ENCODE data around the gene CHRNA4. TPM values are rescaled to one million over a fixed set of nuclear protein-coding genes. Genes with fewer than 3 reads are reported as not detected.
"Not testable (repeated sequence)": the region's sequence is repeated elsewhere in the genome, so short reads cannot be mapped to it uniquely, and the experiment has no call there.

Gene CHRNA4
- total RNA-seq, 2 experiments from 2014 or later = not detected

DNA sequence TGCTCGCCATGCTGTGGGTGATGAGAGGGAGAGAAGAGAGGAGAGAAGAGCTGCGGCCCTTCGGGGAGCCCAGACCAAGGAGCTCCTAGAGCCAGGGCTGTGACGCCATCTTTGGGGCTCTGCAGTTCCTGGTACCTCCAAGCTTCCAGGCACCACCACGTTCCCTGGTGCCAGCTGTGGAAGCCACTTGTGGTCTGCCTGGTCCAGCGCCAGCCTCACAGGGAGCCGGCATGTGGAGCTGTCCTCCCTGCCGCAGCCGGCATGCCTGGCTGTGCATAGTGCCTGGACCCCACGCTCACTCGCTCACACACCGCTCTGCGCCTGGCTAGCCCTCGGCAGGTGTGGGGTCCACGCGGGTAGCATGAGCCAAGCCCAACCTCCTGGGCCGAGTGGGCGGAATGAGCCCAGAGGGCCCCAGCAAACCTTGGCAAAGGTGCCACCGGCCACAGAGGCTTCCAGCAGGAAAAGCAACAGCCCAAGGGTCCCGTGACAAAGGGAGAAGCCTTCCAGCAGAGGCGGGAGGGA lies 19.3 kb upstream of the CHRNA4 start:
- no peak for DNase-seq
- H3K27ac Mint-ChIP-seq = no peak overlapping the region
- H3K4me1 Mint-ChIP-seq (ENCODE audit: low read depth) = no peaks in the 10 kb centered on the region
- ChIA-PET POLR2A (no interaction called here), CTCF (interaction anchor here (0.6 to 6.7 kb wide), 4 partner anchors 57 to 165 kb away, joined by 3 to 64 read pairs (median 19); no protein-coding TSS in a partner anchor)
- no peaks in the 10 kb centered on the region for H3K36me3 Mint-ChIP-seq
- peaks cover 13% of the 10 kb centered on the region for H3K27me3 Mint-ChIP-seq
- H3K4me3 Mint-ChIP-seq = no peak overlapping the region
- peaks cover 3% of the 10 kb centered on the region for H3K9me3 Mint-ChIP-seq
- intact Hi-C loops (cut with micrococcal nuclease) = loop anchor here (10.0 kb wide), 1 partner anchor 156 kb away; no protein-coding TSS in a partner anchor

DNA sequence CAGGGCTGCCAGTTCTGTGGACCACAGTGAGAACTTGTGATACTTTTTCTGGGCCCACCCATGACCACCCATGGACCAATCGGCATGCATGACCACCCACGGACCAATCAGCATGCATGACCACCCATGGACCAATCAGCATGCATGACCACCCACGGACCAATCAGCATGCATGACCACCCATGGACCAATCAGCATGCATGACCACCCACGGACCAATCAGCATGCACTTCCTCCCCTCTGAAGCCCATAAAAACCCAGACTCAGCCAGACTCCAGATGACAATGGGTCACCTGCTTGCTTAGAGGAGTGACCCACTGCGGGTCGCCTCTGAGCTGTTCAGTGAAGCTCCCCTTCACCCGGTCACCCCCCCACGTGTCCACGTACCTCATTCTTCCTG lies 18.7 kb upstream of the CHRNA4 start:
- intact Hi-C loops (cut with micrococcal nuclease) = loop anchor here (10.0 kb wide), 1 partner anchor 155 kb away; no protein-coding TSS in a partner anchor
- CTCF ChIA-PET = interaction anchor here (1.0 to 6.7 kb wide), 3 partner anchors 71 to 164 kb away, joined by 3 to 64 read pairs (median 35); no protein-coding TSS in a partner anchor
- peaks cover 13% of the 10 kb centered on the region for H3K27me3 Mint-ChIP-seq
- H3K4me1 Mint-ChIP-seq (ENCODE audit: low read depth); POLR2A ChIA-PET; H3K4me3 Mint-ChIP-seq; H3K9me3 Mint-ChIP-seq; DNase-seq; H3K36me3 Mint-ChIP-seq; H3K27ac Mint-ChIP-seq: not testable (repeated sequence)

DNA sequence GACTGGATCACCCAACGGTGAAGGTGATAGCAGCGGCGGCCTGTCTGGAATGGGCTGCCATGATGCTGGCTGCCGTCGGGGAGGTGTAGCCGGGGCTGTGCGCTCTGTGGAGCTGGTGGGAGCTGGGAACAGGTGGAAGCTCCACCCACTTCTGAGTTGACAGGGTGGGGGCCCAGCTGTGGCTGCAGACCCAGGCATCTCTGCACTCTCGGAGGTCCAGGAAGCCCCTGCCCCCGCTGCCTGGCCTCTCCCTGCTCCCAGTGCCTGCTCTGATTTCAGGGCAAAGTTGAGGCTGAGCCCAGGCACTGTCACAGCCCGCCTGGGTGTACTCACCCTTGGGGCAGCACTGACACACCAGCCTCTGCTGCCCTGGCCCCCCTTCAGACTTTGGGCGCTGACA lies 18.1 kb upstream of the CHRNA4 start:
- intact Hi-C loops (cut with micrococcal nuclease) = no loop called here
- H3K4me1 Mint-ChIP-seq (ENCODE audit: low read depth) = no peaks in the 10 kb centered on the region
- DNase-seq = no peak
- H3K4me3 Mint-ChIP-seq = no peak overlapping the region
- H3K9me3 Mint-ChIP-seq = no peaks in the 10 kb centered on the region
- ChIA-PET CTCF (interaction anchor here (2.5 to 6.7 kb wide), 2 partner anchors 70 to 155 kb away, joined by 19 to 64 read pairs; no protein-coding TSS in a partner anchor), POLR2A (no interaction called here)
- no peaks in the 10 kb centered on the region for H3K36me3 Mint-ChIP-seq
- H3K27ac Mint-ChIP-seq = no peak overlapping the region
- peaks cover 13% of the 10 kb centered on the region for H3K27me3 Mint-ChIP-seq

DNA sequence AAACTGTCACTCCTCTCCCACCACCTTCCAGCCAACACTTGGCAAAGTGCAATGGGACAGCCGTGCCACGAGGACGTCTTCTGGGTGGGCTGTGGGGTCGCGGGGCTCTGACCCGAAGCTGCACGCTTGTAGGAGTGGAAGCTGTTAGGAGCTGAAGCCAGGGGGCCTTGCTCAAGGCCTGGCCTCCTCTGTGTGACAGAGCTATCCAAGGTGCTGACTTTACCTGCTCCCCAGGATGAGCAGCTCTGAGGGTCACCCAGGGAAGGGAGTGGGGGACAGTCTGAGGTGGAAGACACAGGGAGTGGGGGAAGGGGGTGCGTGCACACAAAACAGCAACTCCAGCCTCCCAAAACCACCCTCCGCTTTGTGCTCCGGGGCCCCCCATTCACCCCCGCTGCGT lies 17.5 kb upstream of the CHRNA4 start:
- H3K9me3 Mint-ChIP-seq = no peaks in the 10 kb centered on the region
- intact Hi-C loops (cut with micrococcal nuclease) = no loop called here
- ChIA-PET CTCF (interaction anchor here (2.5 to 6.7 kb wide), 2 partner anchors 69 to 155 kb away, joined by 19 to 64 read pairs; no protein-coding TSS in a partner anchor), POLR2A (no interaction called here)
- no peak overlapping the region for H3K4me3 Mint-ChIP-seq
- H3K27me3 Mint-ChIP-seq = peaks cover 13% of the 10 kb centered on the region
- H3K27ac Mint-ChIP-seq = no peak overlapping the region
- no peak for DNase-seq
- no peaks in the 10 kb centered on the region for H3K36me3 Mint-ChIP-seq
- no peaks in the 10 kb centered on the region for H3K4me1 Mint-ChIP-seq (ENCODE audit: low read depth)

DNA sequence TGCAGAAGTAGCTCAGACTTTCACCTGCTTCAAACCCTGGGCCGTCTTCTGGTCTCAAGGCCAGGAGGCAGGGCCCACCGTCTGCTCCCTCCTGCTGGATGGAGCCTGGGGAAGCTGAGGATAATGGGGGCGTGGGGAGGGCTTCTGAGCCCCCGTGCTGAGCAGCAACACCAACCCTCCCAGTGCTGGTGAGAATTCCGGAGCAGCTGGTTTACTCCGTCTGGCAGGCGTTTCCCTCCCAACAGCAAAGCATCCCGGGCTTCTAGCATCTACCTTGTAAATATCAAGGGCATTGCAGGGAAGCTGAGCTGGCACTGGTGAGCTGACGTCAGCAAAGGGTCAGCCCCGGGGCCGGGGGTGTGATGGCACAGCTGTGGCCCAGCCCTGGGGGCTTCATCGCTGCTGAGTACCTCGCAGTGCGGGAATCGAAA lies 16.8 kb upstream of the CHRNA4 start:
- Mint-ChIP-seq H3K9me3 (no peaks in the 10 kb centered on the region), H3K4me1 (ENCODE audit: low read depth) (no peaks in the 10 kb centered on the region), H3K36me3 (no peaks in the 10 kb centered on the region), H3K27ac (no peak overlapping the region), H3K4me3 (no peak overlapping the region), H3K27me3 (peaks cover 13% of the 10 kb centered on the region)
- ChIA-PET POLR2A (no interaction called here), CTCF (interaction anchor here (0.7 to 6.7 kb wide), 3 partner anchors 69 to 212 kb away, joined by 3 to 64 read pairs (median 19); no protein-coding TSS in a partner anchor)
- intact Hi-C loops (cut with micrococcal nuclease) = no loop called here
- no peak for DNase-seq

DNA sequence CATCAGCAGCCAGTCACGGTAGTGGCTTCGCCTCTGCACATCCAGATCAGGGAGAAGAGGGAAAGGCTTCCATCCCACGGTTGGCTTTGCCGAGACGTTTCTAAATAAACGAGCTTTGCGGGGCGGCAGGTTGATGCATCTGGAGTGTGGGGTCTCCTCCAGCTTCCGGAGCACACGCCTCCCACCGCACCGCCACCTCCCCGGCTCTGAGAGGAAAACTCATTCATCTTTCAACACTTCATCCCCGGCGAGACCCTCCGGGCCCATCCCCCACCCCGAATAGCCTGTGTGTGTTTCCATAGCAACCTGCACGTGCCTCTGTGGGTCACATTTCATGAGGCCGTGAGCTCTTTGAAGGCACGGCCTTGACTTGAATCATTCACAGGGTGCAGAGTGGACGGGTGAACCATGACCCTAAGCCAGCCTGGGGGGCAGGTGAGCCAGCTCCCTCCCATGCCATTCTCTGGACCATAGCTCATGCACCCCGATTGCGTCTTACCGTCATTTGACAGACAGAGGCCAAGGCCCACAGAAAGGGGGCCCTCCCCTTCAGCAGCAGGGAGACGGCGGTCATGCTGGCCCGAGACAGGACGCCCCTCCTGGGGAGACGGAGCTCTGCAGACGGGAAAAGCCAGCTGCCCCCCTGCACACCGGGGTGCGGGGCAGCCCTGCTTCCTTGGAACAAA lies 16.2 kb upstream of the CHRNA4 start:
- Mint-ChIP-seq H3K9me3 (no peaks in the 10 kb centered on the region), H3K36me3 (no peaks in the 10 kb centered on the region), H3K4me3 (no peak overlapping the region), H3K4me1 (ENCODE audit: low read depth) (no peaks in the 10 kb centered on the region), H3K27ac (no peak overlapping the region), H3K27me3 (peaks cover 16% of the 10 kb centered on the region)
- ChIA-PET POLR2A (no interaction called here), CTCF (interaction anchor here (0.7 to 6.7 kb wide), 3 partner anchors 68 to 212 kb away, joined by 3 to 64 read pairs (median 19); no protein-coding TSS in a partner anchor)
- DNase-seq = no peak
- intact Hi-C loops (cut with micrococcal nuclease) = no loop called here

DNA sequence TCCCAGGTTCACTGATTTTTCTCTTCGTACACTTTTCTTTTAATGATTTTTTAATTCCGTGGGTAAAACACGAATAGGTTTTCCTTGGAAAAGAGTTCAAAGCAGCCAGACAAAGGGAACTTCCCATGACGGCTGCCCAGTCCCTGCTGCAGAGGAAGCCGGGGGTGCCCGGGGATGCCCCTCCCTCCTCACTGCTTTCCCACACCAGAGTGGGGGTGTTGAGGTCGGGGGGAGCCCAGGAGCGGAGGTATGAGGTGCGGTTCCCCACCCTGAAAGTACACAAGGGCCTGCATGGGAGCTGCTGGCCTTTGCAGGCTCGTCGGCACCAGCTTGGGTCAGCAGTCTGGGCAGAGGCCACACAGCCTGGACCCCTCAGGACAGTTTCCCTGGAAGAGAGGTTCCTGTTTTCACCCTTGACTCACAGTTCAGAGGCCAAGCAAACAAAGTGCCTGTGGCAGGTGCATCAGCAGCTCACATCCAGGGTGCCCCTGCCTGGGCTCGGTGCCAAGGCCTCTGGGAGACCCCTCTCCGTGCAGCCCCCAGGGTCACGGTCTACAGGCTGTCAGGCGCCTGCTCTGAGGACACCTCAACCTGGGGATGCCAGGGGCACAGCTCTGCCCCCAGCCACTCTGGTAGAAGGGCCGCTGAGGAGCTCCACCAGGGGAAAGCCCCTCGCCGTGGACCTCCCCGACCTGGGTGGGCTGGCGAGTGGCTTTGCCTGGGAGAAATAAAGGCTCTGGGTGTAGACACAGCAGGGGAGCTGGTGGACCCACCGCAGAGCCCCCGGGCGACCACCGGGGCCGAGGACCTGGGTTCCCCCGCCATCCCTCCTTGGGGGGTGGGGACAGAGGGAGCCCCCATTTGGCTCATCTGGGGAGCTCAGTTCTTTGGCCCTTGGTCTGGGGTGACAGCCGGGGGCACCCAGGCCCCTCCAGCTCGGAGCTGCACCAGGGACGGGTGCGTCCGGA lies 15.4 kb upstream of the CHRNA4 start:
- Mint-ChIP-seq H3K4me3 (no peak overlapping the region), H3K36me3 (no peaks in the 10 kb centered on the region), H3K27me3 (peaks cover 16% of the 10 kb centered on the region), H3K27ac (no peak overlapping the region), H3K9me3 (no peaks in the 10 kb centered on the region), H3K4me1 (ENCODE audit: low read depth) (no peaks in the 10 kb centered on the region)
- CTCF ChIA-PET = interaction anchor here (2.5 kb wide), 1 partner anchor 152 kb away, joined by 19 read pairs; no protein-coding TSS in a partner anchor
- POLR2A ChIA-PET = no interaction called here
- DNase-seq = no peak
- intact Hi-C loops (cut with micrococcal nuclease) = no loop called here

DNA sequence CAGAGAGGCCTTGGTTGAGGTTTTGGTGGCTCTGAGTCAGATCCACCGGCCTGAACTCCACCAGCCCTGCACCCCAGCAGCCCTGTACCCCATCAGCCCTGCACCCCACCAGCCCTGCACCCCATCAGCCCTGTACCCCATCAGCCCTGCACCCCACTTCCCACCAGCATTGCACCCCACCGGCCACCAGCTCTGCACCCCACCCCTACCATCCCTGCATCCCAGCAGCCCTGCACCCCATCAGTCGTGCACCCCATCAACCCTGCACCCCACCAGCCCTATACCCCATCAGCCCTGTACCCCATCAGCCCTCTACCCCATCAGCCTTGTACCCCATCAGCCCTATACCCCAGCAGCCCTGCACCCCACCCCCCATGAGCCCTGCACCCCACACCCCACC lies 14.3 kb upstream of the CHRNA4 start:
- ChIA-PET CTCF (no interaction called here), POLR2A (no interaction called here)
- H3K27me3 Mint-ChIP-seq = peaks cover 18% of the 10 kb centered on the region
- no peaks in the 10 kb centered on the region for H3K4me1 Mint-ChIP-seq (ENCODE audit: low read depth)
- no peak for DNase-seq
- no peaks in the 10 kb centered on the region for H3K9me3 Mint-ChIP-seq
- H3K36me3 Mint-ChIP-seq = no peaks in the 10 kb centered on the region
- intact Hi-C loops (cut with micrococcal nuclease) = no loop called here
- H3K27ac Mint-ChIP-seq = no peak overlapping the region
- H3K4me3 Mint-ChIP-seq = no peak overlapping the region

DNA sequence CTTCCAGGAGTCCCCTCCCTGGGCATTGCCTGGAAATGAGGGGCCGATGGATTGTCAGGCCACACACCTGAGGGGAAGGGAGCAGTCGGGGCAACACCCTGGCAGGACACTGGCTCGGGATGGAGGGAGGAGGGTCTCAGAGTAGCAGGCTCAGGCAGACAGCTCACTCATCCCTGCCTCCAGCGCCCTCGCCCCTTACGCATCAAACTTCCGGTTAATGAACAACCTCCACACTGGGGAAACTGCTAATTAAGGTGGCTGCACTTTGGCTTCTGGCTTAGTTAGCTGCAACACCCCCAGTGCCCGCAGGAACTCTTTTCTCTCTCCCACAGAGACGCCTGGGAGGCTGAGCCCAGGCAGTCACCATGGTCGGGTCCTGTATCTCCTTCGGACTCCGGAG lies 13.4 kb upstream of the CHRNA4 start:
- no peaks in the 10 kb centered on the region for H3K9me3 Mint-ChIP-seq
- H3K4me1 Mint-ChIP-seq (ENCODE audit: low read depth) = no peaks in the 10 kb centered on the region
- CTCF ChIA-PET = no interaction called here
- H3K36me3 Mint-ChIP-seq = no peaks in the 10 kb centered on the region
- H3K27ac Mint-ChIP-seq = no peak overlapping the region
- H3K4me3 Mint-ChIP-seq = no peak overlapping the region
- intact Hi-C loops (cut with micrococcal nuclease) = no loop called here
- peaks cover 18% of the 10 kb centered on the region for H3K27me3 Mint-ChIP-seq
- no peak for DNase-seq
- POLR2A ChIA-PET = no interaction called here

DNA sequence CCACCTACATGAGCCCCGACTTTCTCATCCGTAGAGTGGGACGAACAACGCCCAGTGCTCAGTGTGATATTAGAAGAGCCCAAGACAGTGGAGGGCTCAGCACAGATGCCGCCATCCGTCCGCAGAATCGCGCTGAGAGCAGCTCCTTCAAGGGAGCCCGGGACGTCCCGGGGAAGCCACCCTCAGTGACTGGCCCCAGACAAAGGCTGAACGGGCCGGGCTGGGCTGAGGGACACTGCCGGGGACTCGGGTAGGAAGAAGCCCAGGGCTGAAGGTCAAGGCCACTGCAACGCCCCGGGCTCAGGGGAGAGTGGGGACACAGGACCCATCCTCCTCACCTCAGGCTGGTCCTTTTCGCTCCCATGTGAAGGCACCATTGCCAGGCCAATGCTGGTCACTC lies 12.8 kb upstream of the CHRNA4 start:
- H3K9me3 Mint-ChIP-seq = no peaks in the 10 kb centered on the region
- CTCF ChIA-PET = no interaction called here
- H3K27ac Mint-ChIP-seq = no peak overlapping the region
- no peak overlapping the region for H3K4me3 Mint-ChIP-seq
- no peaks in the 10 kb centered on the region for H3K4me1 Mint-ChIP-seq (ENCODE audit: low read depth)
- intact Hi-C loops (cut with micrococcal nuclease) = no loop called here
- POLR2A ChIA-PET = no interaction called here
- H3K27me3 Mint-ChIP-seq = peaks cover 20% of the 10 kb centered on the region
- DNase-seq = no peak
- no peaks in the 10 kb centered on the region for H3K36me3 Mint-ChIP-seq

DNA sequence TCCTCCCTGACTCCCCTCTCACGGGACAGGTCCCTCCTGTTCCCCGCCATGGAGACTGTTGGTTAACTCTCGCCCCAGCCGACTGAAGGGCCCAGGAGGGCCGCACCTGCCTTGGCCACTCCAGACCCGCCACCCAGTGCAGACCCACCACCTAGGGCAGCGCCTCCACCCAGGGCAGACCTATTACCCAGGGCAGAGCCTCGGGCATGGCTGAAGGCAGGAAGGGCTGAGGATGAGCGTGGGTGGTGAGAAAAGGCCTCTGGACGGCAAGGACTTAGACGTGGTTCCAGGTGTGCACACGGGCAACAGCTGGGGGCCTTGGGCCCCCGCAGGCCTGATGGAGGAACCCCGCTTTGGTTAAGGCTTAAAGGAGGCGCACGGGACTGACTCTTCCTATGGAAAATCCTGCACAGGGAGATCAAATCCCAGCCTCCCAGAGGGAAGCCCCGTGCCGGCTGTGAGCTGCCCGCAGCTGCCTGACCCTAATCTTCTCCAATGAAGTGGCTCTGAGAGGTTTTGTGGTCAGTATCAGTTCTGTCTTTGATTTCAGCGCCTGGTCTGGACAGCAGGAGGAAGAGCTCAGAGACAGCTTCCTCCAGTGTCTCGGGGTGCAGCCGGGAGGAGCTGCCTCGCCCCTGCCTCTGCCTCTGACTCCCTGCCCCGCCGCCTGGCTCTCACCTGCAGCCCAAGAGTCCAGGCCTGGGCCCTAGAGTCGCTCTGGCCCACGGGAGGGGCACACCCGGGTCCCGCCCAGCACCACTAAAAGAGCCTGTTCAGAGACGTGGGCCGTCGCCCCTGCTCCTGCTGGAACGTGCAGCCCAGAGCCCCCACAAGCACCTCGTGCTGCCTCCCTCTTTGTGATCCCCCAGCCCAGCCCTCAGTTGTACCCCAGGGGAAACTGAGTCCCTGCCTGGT lies 12.1 kb upstream of the CHRNA4 start:
- Mint-ChIP-seq H3K9me3 (no peaks in the 10 kb centered on the region), H3K36me3 (no peaks in the 10 kb centered on the region), H3K4me3 (no peak overlapping the region), H3K4me1 (ENCODE audit: low read depth) (no peaks in the 10 kb centered on the region), H3K27ac (no peak overlapping the region), H3K27me3 (peaks cover 15% of the 10 kb centered on the region)
- intact Hi-C loops (cut with micrococcal nuclease) = no loop called here
- ChIA-PET CTCF (no interaction called here), POLR2A (no interaction called here)
- no peak for DNase-seq
